ENCODE measurements around the gene MSL1.
A peak's percentile ranks its signal among the peaks of the same experiment; 100 is the strongest.

MSL1 gene

GRCh38 chr17:40101367-40102210 is 20.2 kb upstream of the MSL1 start:
- POLR2A ChIA-PET, result interaction anchor here (0.7 to 5.3 kb wide), 11 partner anchors 11 to 1587 kb away, joined by 3 to 117 read pairs (median 8); partner anchors contain the start of genes CASC3, MED24, MSL1 and PSMD3
- no peaks in the 10 kb centered on the region for H3K9me3 ChIP-seq (ENCODE audit: control insufficient read depth, insufficient read depth, low read depth, low read length)
- H3K27ac ChIP-seq (ENCODE audit: extremely low read depth, low read depth, low read length), result no peak overlapping the region
- H3K4me3 ChIP-seq (ENCODE audit: low read depth, low read length), result no peak overlapping the region
- peaks cover 0 to 6% of the 10 kb centered on the region in 2 experiments; a peak in 1 of 3 replicates for H3K36me3 ChIP-seq (ENCODE audit: control insufficient read depth in 2 of 2, insufficient read depth in 1 of 2, low read length in 2 of 2)
- TF ChIP-seq, protein P1, sequence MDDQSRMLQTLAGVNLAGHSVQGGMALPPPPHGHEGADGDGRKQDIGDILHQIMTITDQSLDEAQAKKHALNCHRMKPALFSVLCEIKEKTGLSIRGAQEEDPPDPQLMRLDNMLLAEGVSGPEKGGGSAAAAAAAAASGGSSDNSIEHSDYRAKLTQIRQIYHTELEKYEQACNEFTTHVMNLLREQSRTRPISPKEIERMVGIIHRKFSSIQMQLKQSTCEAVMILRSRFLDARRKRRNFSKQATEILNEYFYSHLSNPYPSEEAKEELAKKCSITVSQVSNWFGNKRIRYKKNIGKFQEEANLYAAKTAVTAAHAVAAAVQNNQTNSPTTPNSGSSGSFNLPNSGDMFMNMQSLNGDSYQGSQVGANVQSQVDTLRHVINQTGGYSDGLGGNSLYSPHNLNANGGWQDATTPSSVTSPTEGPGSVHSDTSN (CRISPR knock-in tag; IDR thresholded peaks at IDR 0.05), result no peak
- TF ChIP-seq ZBTB21 (tag by site-specific recombination; IDR thresholded peaks at IDR 0.05) (0 out of 2 replicates have a peak, but pooled peaks have one; percentile 3), ZBTB7A (tag by site-specific recombination; IDR thresholded peaks at IDR 0.05; ENCODE audit: low read depth) (peak; percentile 15; the same call in 1 of the 2 replicates)
- peaks cover 16% of the 10 kb centered on the region for H3K4me1 ChIP-seq (ENCODE audit: control insufficient read depth, insufficient read depth, low read length)
- CTCF ChIA-PET, result interaction anchor here (0.6 to 7.2 kb wide), 12 partner anchors 7 to 100 kb away, joined by 3 to 61 read pairs (median 5); partner anchors contain the start of gene MED24

DNA sequence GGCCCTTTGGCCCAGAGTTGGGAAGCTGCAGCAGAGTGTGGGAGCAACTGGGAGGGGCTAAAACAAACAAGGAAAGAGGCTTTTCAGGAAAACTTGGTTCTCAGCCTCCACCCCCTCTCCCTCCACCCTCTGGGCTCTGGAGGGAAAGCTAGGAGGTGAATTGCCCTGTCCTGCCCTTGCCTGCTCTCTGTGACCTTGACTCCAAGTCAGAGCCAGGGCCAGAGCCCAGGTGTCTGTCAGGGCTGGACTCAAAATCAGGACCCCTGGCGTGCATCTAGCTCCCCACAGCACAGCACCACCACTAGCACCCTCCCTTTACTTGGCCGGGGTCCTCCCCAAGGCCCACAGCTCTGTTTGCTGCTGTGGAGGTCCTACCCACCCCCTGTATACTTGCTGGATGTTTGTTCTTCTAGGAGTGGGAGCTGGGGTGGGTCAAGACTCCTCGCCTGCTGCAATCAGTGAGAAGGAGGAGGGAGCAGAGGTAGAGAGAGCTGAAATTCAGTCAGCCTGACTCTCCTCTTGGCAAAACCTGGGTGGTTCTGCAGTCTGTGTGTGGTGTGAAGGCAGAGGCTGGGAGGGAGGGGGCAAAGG is 18.6 kb upstream of the MSL1 start:
- Histone ChIP-seq H3K4me1 (ENCODE audit: control insufficient read depth, insufficient read depth, low read length) (peaks cover 16% of the 10 kb centered on the region), H3K9me3 (ENCODE audit: control insufficient read depth, insufficient read depth, low read depth, low read length) (no peaks in the 10 kb centered on the region), H3K36me3 (ENCODE audit: control insufficient read depth in 2 of 2, insufficient read depth in 1 of 2, low read length in 2 of 2) (no peaks in the 10 kb centered on the region), H3K27ac (ENCODE audit: extremely low read depth, low read depth, low read length) (no peak overlapping the region), H3K4me3 (ENCODE audit: low read depth, low read length) (no peak overlapping the region)
- CTCF ChIA-PET, result interaction anchor here (0.6 to 7.2 kb wide), 10 partner anchors 9 to 171 kb away, joined by 3 to 61 read pairs (median 4); no protein-coding TSS in a partner anchor
- POLR2A ChIA-PET, result interaction anchor here (3.6 kb wide), 1 partner anchor 10 kb away, joined by 26 read pairs; no protein-coding TSS in a partner anchor
- TF ChIP-seq GLIS1 (tag by site-specific recombination; IDR thresholded peaks at IDR 0.05) (peak; percentile 55), ZNF184 (tag by site-specific recombination; IDR thresholded peaks at IDR 0.05) (no peak), EGR2 (tag by site-specific recombination; IDR thresholded peaks at IDR 0.05; ENCODE audit: low read depth) (peak; percentile 61), ZNF398 (tag by site-specific recombination; IDR thresholded peaks at IDR 0.05) (peak; percentile 78), ZNF335 (tag by site-specific recombination; conservative IDR thresholded peaks at IDR 0.05) (peak; percentile 41), KLF1 (tag by site-specific recombination; IDR thresholded peaks at IDR 0.05) (peak; percentile 39; the same call in 1 of the 2 replicates), GLI2 (tag by site-specific recombination; IDR thresholded peaks at IDR 0.05; ENCODE audit: borderline replicate concordance, low read depth) (no peak), MEIS1 (CRISPR knock-in tag; IDR thresholded peaks at IDR 0.05; ENCODE audit: borderline replicate concordance) (no peak), GLIS2 (tag by site-specific recombination; IDR thresholded peaks at IDR 0.05) (peak; percentile 17; the same call in 1 of the 2 replicates), ZNF280D (tag by site-specific recombination; IDR thresholded peaks at IDR 0.05) (no peak), SP2 (tag by site-specific recombination; IDR thresholded peaks at IDR 0.05) (0 out of 2 replicates have a peak, but pooled peaks have one; percentile 15), ZNF239 (tag by site-specific recombination; IDR thresholded peaks at IDR 0.05) (no peak), ZFHX2 (tag by site-specific recombination; conservative IDR thresholded peaks at IDR 0.05) (peak; percentile 72)
- TF ChIP-seq, protein P2, sequence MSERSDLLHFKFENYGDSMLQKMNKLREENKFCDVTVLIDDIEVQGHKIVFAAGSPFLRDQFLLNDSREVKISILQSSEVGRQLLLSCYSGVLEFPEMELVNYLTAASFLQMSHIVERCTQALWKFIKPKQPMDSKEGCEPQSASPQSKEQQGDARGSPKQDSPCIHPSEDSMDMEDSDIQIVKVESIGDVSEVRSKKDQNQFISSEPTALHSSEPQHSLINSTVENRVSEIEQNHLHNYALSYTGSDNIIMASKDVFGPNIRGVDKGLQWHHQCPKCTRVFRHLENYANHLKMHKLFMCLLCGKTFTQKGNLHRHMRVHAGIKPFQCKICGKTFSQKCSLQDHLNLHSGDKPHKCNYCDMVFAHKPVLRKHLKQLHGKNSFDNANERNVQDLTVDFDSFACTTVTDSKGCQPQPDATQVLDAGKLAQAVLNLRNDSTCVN (tag by site-specific recombination; optimal IDR thresholded peaks at IDR 0.05), result no peak
- TF ChIP-seq, protein P3, sequence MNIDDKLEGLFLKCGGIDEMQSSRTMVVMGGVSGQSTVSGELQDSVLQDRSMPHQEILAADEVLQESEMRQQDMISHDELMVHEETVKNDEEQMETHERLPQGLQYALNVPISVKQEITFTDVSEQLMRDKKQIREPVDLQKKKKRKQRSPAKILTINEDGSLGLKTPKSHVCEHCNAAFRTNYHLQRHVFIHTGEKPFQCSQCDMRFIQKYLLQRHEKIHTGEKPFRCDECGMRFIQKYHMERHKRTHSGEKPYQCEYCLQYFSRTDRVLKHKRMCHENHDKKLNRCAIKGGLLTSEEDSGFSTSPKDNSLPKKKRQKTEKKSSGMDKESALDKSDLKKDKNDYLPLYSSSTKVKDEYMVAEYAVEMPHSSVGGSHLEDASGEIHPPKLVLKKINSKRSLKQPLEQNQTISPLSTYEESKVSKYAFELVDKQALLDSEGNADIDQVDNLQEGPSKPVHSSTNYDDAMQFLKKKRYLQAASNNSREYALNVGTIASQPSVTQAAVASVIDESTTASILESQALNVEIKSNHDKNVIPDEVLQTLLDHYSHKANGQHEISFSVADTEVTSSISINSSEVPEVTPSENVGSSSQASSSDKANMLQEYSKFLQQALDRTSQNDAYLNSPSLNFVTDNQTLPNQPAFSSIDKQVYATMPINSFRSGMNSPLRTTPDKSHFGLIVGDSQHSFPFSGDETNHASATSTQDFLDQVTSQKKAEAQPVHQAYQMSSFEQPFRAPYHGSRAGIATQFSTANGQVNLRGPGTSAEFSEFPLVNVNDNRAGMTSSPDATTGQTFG (tag by site-specific recombination; IDR thresholded peaks at IDR 0.05; ENCODE audit: borderline replicate concordance), result no peak
- TF ChIP-seq, protein P4, sequence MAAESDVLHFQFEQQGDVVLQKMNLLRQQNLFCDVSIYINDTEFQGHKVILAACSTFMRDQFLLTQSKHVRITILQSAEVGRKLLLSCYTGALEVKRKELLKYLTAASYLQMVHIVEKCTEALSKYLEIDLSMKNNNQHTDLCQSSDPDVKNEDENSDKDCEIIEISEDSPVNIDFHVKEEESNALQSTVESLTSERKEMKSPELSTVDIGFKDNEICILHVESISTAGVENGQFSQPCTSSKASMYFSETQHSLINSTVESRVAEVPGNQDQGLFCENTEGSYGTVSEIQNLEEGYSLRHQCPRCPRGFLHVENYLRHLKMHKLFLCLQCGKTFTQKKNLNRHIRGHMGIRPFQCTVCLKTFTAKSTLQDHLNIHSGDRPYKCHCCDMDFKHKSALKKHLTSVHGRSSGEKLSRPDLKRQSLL (tag by site-specific recombination; IDR thresholded peaks at IDR 0.05), result no peak

Measured in HEK293 (cell line).